ENCODE measurements around the gene RARRES2. TPM values are rescaled to one million over a fixed set of nuclear protein-coding genes. Genes with fewer than 3 reads are reported as not detected.

The RARRES2 gene
- total RNA-seq, 1 donor from 2014 or later: 19.4 TPM

DNA sequence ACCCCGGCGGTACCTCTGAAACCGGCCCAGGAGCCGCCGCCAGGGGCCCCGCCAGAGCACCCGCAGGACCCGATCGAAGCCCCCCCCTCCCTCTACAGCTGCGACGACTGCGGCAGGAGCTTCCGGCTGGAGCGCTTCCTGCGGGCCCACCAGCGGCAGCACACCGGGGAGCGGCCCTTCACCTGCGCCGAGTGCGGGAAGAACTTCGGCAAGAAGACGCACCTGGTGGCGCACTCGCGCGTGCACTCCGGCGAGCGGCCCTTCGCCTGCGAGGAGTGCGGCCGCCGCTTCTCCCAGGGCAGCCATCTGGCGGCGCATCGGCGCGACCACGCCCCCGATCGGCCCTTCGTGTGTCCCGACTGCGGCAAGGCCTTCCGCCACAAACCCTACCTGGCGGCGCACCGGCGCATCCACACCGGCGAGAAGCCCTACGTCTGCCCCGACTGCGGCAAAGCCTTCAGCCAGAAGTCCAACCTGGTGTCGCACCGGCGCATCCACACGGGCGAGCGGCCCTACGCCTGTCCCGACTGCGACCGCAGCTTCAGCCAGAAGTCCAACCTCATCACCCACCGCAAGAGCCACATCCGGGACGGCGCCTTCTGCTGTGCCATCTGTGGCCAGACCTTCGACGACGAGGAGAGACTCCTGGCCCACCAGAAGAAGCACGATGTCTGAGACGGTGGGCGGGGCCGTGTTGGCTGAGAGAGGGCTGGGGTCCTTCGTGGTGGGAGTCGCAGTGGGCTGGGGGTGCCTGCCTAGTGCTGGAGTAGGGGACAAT is 31.0 kb upstream of the RARRES2 start:
- Histone ChIP-seq H3K4me1 (ENCODE audit: insufficient read depth, low read length) (peaks cover 29% of the 10 kb centered on the region), H3K9ac (ENCODE audit: low read length) (no peak overlapping the region), H3K9me3 (ENCODE audit: insufficient read depth, low read depth, low read length) (no peaks in the 10 kb centered on the region), H3K79me2 (ENCODE audit: insufficient read depth, low read length) (peaks cover 42% of the 10 kb centered on the region), H3K27me3 (ENCODE audit: insufficient read depth, low read length) (no peaks in the 10 kb centered on the region), H2AFZ (ENCODE audit: low read depth, low read length) (no peak overlapping the region), H3K36me3 (ENCODE audit: insufficient read depth, low read length) (peaks cover 6% of the 10 kb centered on the region), H4K20me1 (ENCODE audit: insufficient read depth, low read length) (peaks cover 18% of the 10 kb centered on the region), H3K4me2 (ENCODE audit: low read length) (no peak overlapping the region), H3K4me3 (ENCODE audit: insufficient read depth, low read depth, low read length) (no peak overlapping the region), H3K27ac (ENCODE audit: low read depth, low read length) (no peak overlapping the region)
- peaks cover 9% of the 10 kb centered on the region for H3K36me3 Mint-ChIP-seq (ENCODE audit: low read depth, unreplicated experiment)
- no peak overlapping the region for H3K27ac Mint-ChIP-seq (ENCODE audit: unreplicated experiment)
- FAIRE-seq (no peak), DNase-seq (ENCODE audit: low read depth) (no peak)
- H3K4me1 Mint-ChIP-seq (ENCODE audit: low read depth, unreplicated experiment): peaks cover 26% of the 10 kb centered on the region
- no peaks in the 10 kb centered on the region for H3K9me3 Mint-ChIP-seq (ENCODE audit: unreplicated experiment)
- TF ChIP-seq, protein P1, sequence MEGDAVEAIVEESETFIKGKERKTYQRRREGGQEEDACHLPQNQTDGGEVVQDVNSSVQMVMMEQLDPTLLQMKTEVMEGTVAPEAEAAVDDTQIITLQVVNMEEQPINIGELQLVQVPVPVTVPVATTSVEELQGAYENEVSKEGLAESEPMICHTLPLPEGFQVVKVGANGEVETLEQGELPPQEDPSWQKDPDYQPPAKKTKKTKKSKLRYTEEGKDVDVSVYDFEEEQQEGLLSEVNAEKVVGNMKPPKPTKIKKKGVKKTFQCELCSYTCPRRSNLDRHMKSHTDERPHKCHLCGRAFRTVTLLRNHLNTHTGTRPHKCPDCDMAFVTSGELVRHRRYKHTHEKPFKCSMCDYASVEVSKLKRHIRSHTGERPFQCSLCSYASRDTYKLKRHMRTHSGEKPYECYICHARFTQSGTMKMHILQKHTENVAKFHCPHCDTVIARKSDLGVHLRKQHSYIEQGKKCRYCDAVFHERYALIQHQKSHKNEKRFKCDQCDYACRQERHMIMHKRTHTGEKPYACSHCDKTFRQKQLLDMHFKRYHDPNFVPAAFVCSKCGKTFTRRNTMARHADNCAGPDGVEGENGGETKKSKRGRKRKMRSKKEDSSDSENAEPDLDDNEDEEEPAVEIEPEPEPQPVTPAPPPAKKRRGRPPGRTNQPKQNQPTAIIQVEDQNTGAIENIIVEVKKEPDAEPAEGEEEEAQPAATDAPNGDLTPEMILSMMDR (IDR thresholded peaks at IDR 0.05; ENCODE audit: insufficient read depth, low read depth, low read length): no peak
- TF ChIP-seq EZH2 (IDR thresholded peaks at IDR 0.05; ENCODE audit: insufficient read depth, low read length): no peak
- no peaks in the 10 kb centered on the region for H3K27me3 Mint-ChIP-seq (ENCODE audit: low read depth, unreplicated experiment)
- H3K4me3 Mint-ChIP-seq (ENCODE audit: unreplicated experiment): no peak overlapping the region

DNA sequence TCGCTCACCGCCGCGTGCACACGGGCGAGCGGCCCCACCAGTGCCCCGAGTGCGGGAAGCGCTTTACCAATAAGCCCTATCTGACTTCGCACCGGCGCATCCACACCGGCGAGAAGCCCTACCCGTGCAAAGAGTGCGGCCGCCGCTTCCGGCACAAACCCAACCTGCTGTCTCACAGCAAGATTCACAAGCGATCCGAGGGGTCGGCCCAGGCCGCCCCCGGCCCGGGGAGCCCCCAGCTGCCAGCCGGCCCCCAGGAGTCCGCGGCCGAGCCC is 30.5 kb upstream of the RARRES2 start:
- Histone ChIP-seq H2AFZ (ENCODE audit: low read depth, low read length) (no peak overlapping the region), H3K9me3 (ENCODE audit: insufficient read depth, low read depth, low read length) (no peaks in the 10 kb centered on the region), H3K79me2 (ENCODE audit: insufficient read depth, low read length) (peaks cover 42% of the 10 kb centered on the region), H3K27ac (ENCODE audit: low read depth, low read length) (no peak overlapping the region), H3K27me3 (ENCODE audit: insufficient read depth, low read length) (no peaks in the 10 kb centered on the region), H3K9ac (ENCODE audit: low read length) (no peak overlapping the region), H3K4me1 (ENCODE audit: insufficient read depth, low read length) (peaks cover 29% of the 10 kb centered on the region), H3K36me3 (ENCODE audit: insufficient read depth, low read length) (peaks cover 6% of the 10 kb centered on the region), H3K4me2 (ENCODE audit: low read length) (no peak overlapping the region), H4K20me1 (ENCODE audit: insufficient read depth, low read length) (peaks cover 18% of the 10 kb centered on the region), H3K4me3 (ENCODE audit: insufficient read depth, low read depth, low read length) (no peak overlapping the region)
- Mint-ChIP-seq H3K9me3 (ENCODE audit: unreplicated experiment) (no peaks in the 10 kb centered on the region), H3K4me1 (ENCODE audit: low read depth, unreplicated experiment) (peaks cover 21% of the 10 kb centered on the region), H3K27me3 (ENCODE audit: low read depth, unreplicated experiment) (no peaks in the 10 kb centered on the region), H3K4me3 (ENCODE audit: unreplicated experiment) (no peak overlapping the region), H3K27ac (ENCODE audit: unreplicated experiment) (no peak overlapping the region), H3K36me3 (ENCODE audit: low read depth, unreplicated experiment) (peaks cover 9% of the 10 kb centered on the region)
- FAIRE-seq (no peak), DNase-seq (ENCODE audit: low read depth) (no peak)
- TF ChIP-seq, protein P1 (IDR thresholded peaks at IDR 0.05; ENCODE audit: insufficient read depth, low read depth, low read length): no peak
- no peak for TF ChIP-seq EZH2 (IDR thresholded peaks at IDR 0.05; ENCODE audit: insufficient read depth, low read length)
